Sigmoid colon (tissue), 3 donors: ENCODE results near the gene PTPRF.

Source experiments
- POLR2A ChIP-seq, 2 donors: fragments of 450-650 bp; IDR thresholded peaks; one replicate each; pipeline ENCODE4 v1.6.1; 2016; ENCODE audit warnings: antibody characterized with exemption in 2 of 2, mild to moderate bottlenecking in 2 of 2, moderate library complexity in 2 of 2
- TF ChIP-seq, protein P1 (sequence below), 4 experiments: fragments of 450-650 bp in 3 of 4; fragments of 200-600 bp in 1 of 4; IDR thresholded peaks; one replicate each; pipeline ENCODE4 v1.5.1; 2016 to 2019; ENCODE audit warnings: antibody characterized with exemption in 4 of 4, mild to moderate bottlenecking in 3 of 4, moderate library complexity in 2 of 4

DNA sequence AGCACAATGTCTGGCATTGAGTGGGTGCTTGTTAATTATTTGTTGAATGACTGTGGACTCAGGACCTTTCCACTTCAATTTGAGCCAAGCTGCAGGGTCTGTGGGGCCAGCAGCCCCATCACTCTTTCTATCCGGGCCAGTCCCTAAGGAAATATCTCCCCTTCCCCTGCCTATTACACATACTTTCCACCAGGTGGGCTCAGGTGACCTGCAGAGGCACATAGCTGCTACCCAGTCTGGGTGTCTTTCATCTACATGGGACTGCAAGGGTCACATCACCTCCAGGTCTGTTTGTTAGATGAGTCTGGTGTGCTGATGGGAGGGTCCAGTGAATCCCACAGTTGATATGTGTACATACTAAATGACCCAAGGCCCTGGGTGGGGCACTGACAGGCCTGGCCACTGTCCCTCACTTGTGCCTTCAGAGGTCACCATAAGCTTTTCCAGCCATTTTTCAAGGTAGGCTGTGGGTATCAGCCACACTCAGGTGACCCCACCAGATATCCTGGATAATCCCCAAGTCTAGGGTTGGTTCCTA is 59.8 kb downstream of the PTPRF start:
- TF ChIP-seq, protein P1, sequence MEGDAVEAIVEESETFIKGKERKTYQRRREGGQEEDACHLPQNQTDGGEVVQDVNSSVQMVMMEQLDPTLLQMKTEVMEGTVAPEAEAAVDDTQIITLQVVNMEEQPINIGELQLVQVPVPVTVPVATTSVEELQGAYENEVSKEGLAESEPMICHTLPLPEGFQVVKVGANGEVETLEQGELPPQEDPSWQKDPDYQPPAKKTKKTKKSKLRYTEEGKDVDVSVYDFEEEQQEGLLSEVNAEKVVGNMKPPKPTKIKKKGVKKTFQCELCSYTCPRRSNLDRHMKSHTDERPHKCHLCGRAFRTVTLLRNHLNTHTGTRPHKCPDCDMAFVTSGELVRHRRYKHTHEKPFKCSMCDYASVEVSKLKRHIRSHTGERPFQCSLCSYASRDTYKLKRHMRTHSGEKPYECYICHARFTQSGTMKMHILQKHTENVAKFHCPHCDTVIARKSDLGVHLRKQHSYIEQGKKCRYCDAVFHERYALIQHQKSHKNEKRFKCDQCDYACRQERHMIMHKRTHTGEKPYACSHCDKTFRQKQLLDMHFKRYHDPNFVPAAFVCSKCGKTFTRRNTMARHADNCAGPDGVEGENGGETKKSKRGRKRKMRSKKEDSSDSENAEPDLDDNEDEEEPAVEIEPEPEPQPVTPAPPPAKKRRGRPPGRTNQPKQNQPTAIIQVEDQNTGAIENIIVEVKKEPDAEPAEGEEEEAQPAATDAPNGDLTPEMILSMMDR (IDR thresholded peaks at IDR 0.05), result no peak
- no peak for TF ChIP-seq POLR2A (IDR thresholded peaks at IDR 0.05)
